HG02610 (cell line): ENCODE measurements around the gene PRRX1.

Source experiments
- ATAC-seq: cut with Tn5 transposase; IDR thresholded peaks from one replicate; pipeline ENCODE4 v1.9.1; 2021; ENCODE audit warnings: mild to moderate bottlenecking, moderate library complexity; ENCODE audit not compliant: unreplicated experiment

Gene PRRX1

DNA sequence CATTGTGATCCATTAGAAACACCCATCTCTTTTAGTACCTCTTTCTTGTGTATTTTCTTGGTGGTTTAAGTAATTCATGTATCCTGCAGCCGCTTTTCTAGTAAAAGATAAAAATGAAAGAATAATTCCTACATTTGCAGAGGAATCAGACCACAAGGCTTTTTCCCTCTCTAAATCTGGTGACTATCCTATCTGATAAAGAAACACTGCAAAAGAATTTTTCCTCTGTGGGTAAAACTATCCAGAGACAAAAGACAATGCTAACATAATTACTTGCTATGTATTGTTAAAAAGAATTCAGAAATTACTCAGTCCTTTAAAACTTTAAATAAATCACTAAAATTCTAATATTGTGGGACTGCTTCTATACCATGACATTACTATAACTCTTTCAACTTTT lies 51.0 kb downstream of the PRRX1 start:
- no peak for ATAC-seq

GRCh38 chr1:170716835-170717429 lies 53.0 kb downstream of the PRRX1 start:
- ATAC-seq: no peak

GRCh38 chr1:170720661-170721060 lies 56.7 kb downstream of the PRRX1 start:
- no peak for ATAC-seq

DNA sequence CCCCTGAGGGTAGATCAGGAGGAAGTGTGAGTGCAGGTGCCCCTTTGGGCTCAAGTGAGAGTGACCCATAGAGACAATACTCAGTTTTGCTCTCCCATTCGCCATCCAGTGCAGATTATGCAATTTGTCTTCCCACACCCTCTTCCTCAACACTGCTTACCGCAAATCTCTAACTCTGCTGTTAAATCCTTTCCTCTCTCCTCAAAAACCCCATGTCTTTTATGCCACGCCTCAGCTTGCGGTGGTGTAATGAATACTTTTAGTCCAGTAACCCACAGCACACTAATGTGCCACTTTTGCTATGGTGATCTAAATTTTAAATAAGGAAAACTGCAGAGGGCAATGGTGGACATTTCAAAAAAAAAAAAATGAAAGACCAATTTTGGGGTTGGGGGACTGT lies 57.7 kb downstream of the PRRX1 start:
- no peak for ATAC-seq

DNA sequence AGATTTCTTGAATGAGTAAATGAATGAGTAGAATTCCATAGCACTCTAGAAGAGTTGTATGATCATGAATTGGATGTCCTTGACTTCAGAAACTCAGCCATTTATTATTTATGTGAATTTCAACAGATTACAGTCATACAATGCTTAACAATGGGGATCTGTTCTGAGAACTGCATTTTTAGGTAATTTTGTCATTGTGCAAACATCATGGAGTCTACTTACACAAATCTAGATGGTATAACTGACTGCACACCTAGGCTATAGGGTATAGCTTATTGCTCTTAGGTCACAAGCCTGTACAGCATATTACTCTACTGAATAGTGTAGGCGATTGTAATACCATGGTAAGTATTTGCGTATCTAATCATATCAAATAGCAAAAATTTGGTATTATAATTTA lies 59.6 kb downstream of the PRRX1 start:
- no peak for ATAC-seq

DNA sequence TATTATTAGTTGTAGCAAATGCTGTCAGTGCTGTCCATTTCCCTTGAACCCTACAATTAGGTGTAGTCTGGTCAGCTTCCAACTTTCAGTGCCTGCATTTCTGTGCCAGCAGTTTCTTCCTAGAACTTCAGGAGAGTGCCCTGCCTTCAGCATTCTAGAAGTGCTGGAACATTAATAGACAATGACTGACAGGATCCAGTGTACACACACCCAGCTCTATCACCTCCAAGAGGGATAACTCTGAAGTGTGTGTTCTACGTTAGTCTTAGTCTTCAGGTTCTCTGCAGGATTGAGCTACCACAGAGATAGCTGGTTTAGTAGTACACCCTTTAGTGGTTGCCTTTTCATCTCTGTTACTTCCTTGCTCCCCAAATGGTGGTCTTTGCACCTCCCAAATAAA lies 61.4 kb downstream of the PRRX1 start:
- ATAC-seq: no peak

- ATAC-seq: no peak
These were observed 64.0 kb downstream of the PRRX1 start for GRCh38 chr1:170727963-170728362.

DNA sequence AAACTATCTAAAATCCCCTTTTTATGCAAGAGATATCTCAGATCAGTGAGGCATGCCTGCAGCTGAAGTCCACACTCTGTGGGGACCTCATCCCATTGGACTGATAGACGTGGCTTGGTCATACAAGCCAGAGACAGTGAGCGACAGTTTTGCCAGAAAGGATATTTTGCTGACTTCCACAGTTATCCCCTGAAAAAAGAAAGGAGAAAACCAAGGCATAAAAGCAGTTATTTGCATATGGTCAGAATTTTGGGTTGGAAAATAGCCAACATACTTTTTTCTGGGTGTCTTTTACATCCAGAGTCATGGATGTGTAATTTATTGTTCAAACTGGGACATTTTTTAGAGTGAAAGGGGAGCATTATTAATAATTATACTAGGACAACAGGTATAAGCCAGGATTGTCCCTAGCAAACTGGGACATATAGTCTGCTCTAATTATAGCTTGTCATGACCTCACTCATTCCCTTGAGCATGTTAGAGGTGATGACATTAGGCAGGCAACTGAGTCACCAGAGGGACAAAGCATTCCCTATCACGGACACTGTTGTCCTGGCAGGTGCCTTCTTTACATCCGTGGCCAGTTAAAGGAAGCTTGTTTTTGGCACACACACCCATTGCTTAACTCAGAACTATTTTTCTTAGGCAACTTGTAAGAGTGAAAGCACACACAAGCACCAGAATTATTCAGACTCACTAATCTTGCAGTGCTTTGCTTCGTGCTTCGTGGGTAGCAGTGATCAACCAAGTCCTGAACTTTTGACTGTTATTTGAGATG lies 65.5 kb downstream of the PRRX1 start:
- no peak for ATAC-seq

GRCh38 chr1:170730014-170730413 lies 66.1 kb downstream of the PRRX1 start:
- no peak for ATAC-seq

- ATAC-seq: no peak
These were observed 66.5 kb downstream of the PRRX1 start for GRCh38 chr1:170730438-170730837.

- no peak for ATAC-seq
These were observed 67.8 kb downstream of the PRRX1 start for GRCh38 chr1:170731566-170732251.

GRCh38 chr1:170732252-170732588 lies 68.3 kb downstream of the PRRX1 start:
- ATAC-seq: no peak

GRCh38 chr1:170734412-170735175 lies 70.7 kb downstream of the PRRX1 start:
- no peak for ATAC-seq

DNA sequence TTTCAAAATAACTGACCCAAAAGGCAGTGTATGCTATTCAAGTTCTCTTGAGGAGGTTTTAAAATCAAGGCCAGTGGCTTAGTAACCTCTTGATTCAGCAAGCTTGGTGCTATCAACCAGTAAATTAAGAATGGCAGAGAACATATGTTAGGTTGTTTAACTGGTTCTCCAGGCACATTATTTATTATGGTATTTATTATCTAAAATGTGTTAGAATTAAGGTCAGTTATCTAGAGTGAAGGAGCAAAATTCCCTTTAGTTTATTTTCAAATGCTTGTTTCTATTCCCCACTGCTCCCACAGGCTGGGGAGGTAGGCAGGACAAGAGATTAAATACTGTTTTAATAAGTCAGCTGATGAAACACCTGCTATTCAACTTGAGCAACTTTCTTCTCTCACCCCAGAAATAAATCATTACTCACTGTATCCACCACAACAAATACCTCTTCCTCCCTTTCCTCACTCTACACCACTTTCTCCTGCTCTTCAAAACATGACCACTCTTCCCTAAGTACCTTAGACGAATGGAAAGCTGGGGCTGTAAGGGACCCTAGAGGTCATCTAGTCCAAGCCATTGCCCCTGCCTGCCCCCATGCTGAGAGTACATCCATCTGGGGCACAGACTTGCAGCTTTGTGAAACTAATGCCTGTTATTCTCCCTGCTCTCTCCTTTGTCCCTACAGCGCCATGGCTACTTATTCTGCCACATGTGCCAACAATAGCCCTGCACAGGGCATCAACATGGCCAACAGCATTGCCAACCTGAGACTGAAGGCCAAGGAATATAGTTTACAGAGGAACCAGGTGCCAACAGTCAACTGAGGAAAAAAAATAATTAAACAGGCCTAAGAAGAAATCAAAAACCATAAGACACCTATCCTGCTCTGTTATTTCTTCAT lies 71.7 kb downstream of the PRRX1 start:
- no peak for ATAC-seq

DNA sequence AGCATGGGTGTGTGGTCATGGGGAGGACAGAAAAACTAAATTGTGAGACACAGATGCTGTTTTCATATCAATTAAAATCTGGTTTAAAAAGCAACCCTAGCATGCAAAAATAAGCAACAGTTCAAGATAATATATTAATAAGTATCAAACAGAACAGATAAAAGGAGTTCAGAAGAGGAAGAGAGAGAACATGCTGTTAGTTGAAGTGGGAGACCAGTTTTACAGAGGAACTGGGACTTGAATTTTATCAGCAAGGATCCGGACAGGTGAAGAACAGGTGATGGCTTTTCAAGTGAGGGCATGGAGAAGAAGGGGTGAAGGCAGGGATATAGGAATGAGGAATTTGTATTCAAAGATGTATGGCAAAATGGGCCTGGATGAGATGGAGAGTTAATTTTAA lies 75.9 kb downstream of the PRRX1 start:
- no peak for ATAC-seq

DNA sequence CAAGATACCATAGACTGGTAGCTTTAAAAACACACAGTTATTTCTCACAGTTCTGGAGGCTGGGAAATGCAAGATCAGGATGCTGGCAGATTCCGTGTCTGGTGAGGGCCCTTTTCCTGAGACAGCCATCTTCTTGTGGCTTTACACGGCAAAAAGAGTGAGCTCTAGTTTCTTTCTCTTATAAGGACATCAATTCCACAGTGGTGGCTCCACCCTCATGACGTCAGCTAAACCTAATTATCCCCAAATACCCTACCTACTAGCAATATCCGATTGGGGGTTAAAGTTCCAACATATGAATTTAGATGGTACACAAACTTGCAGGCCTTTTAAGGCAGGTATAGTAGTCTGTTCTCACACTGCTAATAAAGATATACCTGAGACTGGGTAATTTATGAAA lies 77.7 kb downstream of the PRRX1 start:
- ATAC-seq: no peak

- no peak for ATAC-seq
These were observed 78.7 kb downstream of the PRRX1 start for GRCh38 chr1:170742600-170742999.

GRCh38 chr1:170743083-170743482 lies 79.2 kb downstream of the PRRX1 start:
- no peak for ATAC-seq

DNA sequence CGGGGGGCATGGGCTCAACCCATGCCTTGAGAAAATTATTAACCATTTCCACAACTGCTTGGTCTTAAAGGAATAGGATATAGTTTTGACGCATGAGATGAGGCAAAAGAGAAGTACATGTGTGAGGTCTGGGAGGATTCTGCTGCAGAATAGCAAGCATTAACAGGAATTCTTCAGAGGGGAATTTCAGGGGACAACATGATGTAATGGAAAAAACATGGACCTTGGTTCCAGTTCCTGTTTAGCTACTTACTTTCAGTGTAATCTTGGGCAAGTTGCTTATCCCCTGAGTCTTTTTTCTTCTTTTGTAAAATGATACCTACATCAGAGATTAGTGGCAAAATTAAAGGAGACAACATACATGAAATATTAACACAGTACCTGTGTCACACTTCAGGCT lies 85.6 kb downstream of the PRRX1 start:
- no peak for ATAC-seq

DNA sequence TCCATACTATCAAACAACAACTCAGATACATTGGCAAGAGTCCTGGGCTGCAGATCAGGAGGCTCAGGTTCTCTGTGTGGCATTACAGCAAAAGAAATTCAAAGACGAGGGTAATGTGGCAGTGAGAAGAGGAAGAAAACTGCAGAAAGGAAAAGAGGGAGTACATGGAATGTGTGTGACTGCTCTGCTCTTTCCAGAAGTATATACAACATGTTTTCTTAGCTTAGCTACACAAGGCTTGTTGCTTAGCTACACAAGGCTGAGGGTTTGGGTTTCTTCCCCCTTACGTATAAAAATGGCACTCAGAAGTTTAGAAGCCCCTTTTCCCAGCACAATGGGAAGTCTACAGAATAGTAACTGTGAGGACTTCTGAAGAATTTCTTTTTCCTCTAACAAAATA lies 86.0 kb downstream of the PRRX1 start:
- ATAC-seq: no peak

GRCh38 chr1:170755795-170756194 lies 91.9 kb downstream of the PRRX1 start:
- ATAC-seq: no peak
